Memory B cell (primary cell): ENCODE results near the gene R3HDML.
"Not testable (repeated sequence)": the region's sequence is repeated elsewhere in the genome, so short reads cannot be mapped to it uniquely, and the experiment has no call there.

Source experiments
- ATAC-seq: fragments of 150-1000 bp; cut with Tn5 transposase; 2 replicates; pipeline ENCODE4 v1.10.0; 2021; ENCODE audit warnings: low read depth, mild to moderate bottlenecking, moderate library complexity
- DNase-seq, 2 donors: peaks; one replicate each; pipeline ENCODE4 v3.0.0; 2022; ENCODE audit warnings: low spot score in 2 of 2
- H3K27ac Mint-ChIP-seq: one replicate; pipeline ENCODE4 v1.8.0; 2022; ENCODE audit warnings: mild to moderate bottlenecking, moderate library complexity, mixed read lengths
- H3K27me3 Mint-ChIP-seq: one replicate; pipeline ENCODE4 v1.8.0; 2022; ENCODE audit warnings: mixed read lengths
- H3K36me3 Mint-ChIP-seq: one replicate; pipeline ENCODE4 v1.8.0; 2022; ENCODE audit warnings: mild to moderate bottlenecking, mixed read lengths
- H3K4me1 Mint-ChIP-seq: one replicate; pipeline ENCODE4 v1.8.0; 2022; ENCODE audit warnings: mixed read lengths
- H3K4me3 Mint-ChIP-seq: one replicate; pipeline ENCODE4 v1.8.0; 2022; ENCODE audit warnings: mild to moderate bottlenecking, moderate library complexity, mixed read lengths
- H3K9me3 Mint-ChIP-seq: one replicate; pipeline ENCODE4 v1.8.0; 2022; ENCODE audit warnings: mixed read lengths

R3HDML gene

DNA sequence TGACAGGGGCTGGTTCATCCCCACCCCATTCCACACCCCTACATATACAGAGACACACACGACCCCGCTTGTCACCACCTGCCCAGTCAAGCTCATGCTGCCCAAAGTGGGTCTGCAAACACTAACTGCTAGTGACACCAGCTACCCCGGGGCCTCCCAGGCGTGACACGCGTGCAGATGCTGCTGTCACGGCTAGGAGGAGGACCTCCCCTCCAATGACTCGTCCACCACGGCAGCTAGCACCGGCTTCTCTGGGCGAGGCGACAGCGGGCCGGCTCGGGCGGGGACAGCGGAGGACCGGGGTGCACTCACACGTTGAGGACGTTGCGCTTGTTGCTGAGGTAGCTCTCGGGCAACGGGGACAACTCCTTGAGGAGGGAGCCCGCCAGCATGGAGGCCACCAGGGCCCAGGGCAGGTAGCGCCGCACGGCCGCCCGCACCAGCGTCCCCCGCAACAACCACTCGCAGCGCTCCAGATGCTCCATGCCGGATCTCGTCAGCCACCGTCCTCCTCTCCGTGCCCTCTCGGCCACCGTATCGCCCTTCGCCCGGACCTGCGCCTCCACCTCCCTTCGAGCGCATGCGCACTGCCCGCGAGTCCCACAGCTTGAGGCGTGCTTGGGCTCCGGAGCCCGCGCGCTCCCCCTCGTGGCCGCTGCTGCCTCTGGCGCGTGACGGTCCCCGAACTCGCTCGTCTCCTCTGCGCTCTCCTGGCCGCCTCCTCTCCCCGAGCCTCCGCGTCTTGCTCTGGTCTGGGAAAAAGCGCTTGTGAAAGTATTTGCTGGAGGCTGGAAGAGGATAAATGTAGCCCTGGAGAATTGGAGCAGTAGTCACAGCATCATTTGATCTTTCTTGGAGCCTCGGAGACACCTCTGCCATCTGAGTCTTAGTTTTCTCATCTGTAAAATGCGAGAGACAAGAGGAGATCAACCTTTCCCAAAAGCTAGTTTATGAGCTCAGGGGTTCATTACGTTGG, 25.9 kb upstream of the R3HDML start, which contains the start of gene FITM2:
TSS of gene FITM2 (minus strand) at position 539 of the 976 bp plus-strand sequence. CDS start at position 485, 54 bp downstream.
- H3K9me3 Mint-ChIP-seq: no peaks in the 10 kb centered on the region
- peaks cover 20% of the 10 kb centered on the region for H3K4me1 Mint-ChIP-seq
- H3K36me3 Mint-ChIP-seq: peaks cover 6% of the 10 kb centered on the region
- DNase-seq: peak; percentile 98 to 99
- no peaks in the 10 kb centered on the region for H3K27me3 Mint-ChIP-seq
- H3K27ac Mint-ChIP-seq: peak within 1 kb of the TSS; percentile 91
- peak within 1 kb of the TSS; percentile 94 for H3K4me3 Mint-ChIP-seq
- ATAC-seq: peak; percentile 94

DNA sequence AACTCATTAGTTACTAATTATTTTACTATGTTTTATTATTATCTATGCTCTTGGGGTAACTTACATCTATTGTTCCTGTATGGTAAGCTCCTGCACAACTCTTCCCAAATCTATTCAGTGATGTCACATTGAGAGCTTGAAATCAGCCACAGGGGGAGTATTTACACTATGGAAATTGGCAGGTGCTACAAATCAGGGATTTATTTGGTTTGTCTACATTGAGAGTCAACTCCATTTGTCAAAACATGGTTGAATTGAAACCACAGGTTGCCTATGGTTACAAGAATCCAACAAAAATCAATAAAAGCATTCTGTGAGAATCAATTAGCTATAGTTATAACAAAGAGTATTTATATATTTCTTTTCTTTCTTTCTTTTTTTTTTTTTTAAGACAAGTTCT, 22.0 kb upstream of the R3HDML start:
- no peak for ATAC-seq
- H3K36me3 Mint-ChIP-seq: no peaks in the 10 kb centered on the region

DNA sequence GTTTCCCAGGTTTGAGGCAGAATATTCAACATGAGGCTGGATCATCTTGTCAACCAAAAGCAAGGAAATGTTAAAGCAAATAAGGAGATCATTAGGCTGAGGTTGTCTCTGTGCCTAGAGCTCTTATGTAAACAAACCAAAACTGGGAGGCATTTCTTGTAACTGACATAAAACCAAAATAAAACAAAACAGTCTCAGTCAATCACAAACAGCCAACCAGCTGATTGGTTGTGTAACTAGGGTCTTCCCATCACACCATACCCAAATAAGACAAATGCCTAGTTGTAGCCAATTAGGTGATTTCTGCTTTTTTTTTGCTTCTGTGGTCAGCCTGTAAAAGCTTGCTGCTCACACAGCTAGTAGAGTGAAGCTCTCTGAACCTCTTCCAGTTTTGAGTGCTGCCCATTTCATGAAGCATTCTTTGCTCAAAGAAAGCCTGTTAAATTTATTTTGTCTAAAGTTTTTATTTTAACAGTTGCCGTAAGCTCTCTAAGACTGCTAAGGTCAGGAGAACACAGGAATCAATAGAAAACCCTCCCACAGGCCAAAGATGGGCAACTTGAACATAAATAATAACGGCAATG, 16.9 kb upstream of the R3HDML start:
- DNase-seq: no peak

More for the DNA sequence above, 22.0 kb upstream of the R3HDML start:
- Mint-ChIP-seq H3K4me3 (no peak overlapping the region), H3K4me1 (peaks cover 12% of the 10 kb centered on the region), H3K27ac (no peak overlapping the region), H3K9me3 (no peaks in the 10 kb centered on the region), H3K27me3 (no peaks in the 10 kb centered on the region)
- DNase-seq: no peak

GRCh38 chr20:44324343-44324742, 12.5 kb upstream of the R3HDML start:
- no peak for DNase-seq
- Mint-ChIP-seq H3K36me3 (no peaks in the 10 kb centered on the region), H3K27ac (no peak overlapping the region), H3K9me3 (no peaks in the 10 kb centered on the region), H3K27me3 (peaks cover 12% of the 10 kb centered on the region), H3K4me1 (no peaks in the 10 kb centered on the region), H3K4me3 (no peak overlapping the region)
- no peak for ATAC-seq

More for the DNA sequence above, 16.9 kb upstream of the R3HDML start:
- Mint-ChIP-seq H3K4me3 (no peak overlapping the region), H3K9me3 (no peaks in the 10 kb centered on the region), H3K27ac (no peak overlapping the region), H3K27me3 (peaks cover 4% of the 10 kb centered on the region), H3K36me3 (no peaks in the 10 kb centered on the region), H3K4me1 (no peaks in the 10 kb centered on the region)
- ATAC-seq: no peak

DNA sequence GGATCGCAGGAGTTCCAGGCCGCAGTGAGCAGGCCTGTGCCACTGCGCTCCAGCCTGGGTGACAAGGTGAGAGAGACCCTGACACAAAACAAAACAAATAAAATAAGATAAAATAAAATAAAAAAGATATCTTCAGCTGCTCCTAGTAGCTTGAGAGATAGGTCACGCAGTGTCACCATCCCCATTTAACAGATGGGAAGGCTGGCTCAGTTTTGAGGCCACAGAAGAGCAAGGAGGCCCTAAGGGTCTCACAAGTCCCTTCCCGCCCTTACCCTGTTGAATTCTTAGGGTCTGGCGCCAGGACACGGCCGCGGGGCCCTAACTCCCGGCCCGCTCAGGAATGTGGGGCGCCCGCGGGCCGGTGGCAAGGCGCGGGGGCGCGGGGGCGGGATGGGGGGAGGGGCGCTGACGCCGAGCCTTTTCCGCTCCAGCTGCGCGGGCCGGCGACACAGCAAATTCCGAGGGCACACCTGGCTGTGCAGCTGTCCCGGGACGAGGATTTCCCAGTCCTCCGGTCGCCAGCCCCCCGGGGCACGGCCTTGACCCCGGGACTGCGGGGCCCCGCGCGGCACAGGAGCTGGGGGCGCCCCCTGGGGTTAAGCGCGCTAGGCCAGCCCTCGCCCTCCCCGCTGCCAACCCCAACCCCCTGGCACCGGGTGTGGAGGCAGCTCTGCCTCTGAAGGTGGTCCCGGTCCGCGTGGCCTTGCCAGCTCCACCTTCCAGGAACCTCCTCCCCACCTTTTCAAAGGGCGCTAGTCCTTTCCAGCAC, 10.3 kb upstream of the R3HDML start:
- peaks cover 15% of the 10 kb centered on the region for H3K27me3 Mint-ChIP-seq
- peak; percentile 26 for ATAC-seq
- no peak overlapping the region for H3K27ac Mint-ChIP-seq
- H3K36me3 Mint-ChIP-seq: no peaks in the 10 kb centered on the region
- no peak for DNase-seq
- peak overlapping the region; percentile 51 for H3K4me3 Mint-ChIP-seq
- no peaks in the 10 kb centered on the region for H3K4me1 Mint-ChIP-seq
- no peaks in the 10 kb centered on the region for H3K9me3 Mint-ChIP-seq

DNA sequence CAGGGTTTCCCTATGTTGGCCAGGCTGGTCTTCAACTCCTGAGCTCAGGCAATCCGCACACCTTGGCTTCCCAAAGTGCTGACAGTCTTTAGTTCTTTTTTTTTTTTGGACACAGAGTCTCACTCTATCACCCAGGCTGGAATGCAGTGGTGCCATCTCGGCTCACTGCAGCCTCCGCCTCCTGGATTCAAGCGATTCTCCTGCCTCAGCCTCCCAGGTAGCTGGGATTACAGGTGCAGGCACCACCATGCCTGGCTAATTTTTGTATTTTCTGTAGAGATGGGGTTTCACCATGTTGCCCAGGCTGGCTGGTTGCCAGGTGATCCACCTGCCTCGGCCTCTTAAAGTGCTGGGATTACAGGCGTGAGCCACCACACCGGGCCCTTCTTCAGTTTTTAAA, 9.1 kb upstream of the R3HDML start:
- not testable (repeated sequence) for H3K4me3 Mint-ChIP-seq, DNase-seq, H3K4me1 Mint-ChIP-seq, H3K9me3 Mint-ChIP-seq, H3K36me3 Mint-ChIP-seq, ATAC-seq, H3K27ac Mint-ChIP-seq
- H3K27me3 Mint-ChIP-seq: peaks cover 15% of the 10 kb centered on the region

DNA sequence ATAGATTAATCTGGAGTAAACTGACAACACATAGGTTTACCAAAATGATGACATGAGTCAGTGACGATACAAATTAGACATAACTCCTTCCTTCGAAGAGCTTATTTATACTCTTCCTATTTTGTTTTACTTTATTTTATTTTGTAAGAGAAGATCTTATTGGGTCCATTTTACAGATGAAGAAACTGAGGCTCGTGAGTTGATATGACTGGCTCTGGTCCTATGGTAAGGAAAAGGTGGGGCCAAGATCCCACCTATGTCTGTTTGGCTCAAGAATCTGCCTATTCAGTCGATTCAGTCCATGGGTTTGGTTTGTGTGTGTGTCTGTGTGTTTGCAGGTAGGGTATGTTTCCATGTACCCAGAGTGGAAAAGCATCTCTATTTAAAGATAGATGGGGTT, 8.4 kb upstream of the R3HDML start:
- no peak overlapping the region for H3K4me3 Mint-ChIP-seq
- H3K27ac Mint-ChIP-seq: no peak overlapping the region
- no peaks in the 10 kb centered on the region for H3K9me3 Mint-ChIP-seq
- DNase-seq (no peak), ATAC-seq (no peak)
- peaks cover 17% of the 10 kb centered on the region for H3K27me3 Mint-ChIP-seq
- no peaks in the 10 kb centered on the region for H3K36me3 Mint-ChIP-seq
- no peaks in the 10 kb centered on the region for H3K4me1 Mint-ChIP-seq

DNA sequence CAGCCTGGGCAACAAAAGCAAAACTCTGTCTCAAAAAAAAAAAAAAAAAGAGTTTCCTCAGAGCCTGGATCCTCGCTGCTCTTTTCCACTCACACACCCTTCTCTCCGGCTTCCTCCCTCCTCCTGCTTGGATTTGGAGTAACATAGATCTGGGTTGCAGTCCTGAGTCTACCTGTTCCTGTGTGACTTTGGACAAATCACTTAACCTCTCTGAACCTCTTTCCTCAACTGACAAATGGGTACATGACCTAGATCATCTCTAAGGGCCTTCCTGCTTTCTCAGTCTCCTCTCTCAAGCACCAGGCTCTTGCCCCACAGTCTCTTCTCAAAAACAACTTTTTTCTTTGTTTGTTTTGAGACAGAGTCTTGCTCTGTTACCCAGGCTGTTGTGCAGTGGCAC, 5.6 kb upstream of the R3HDML start:
- no peak for DNase-seq
- Mint-ChIP-seq H3K36me3 (no peaks in the 10 kb centered on the region), H3K4me3 (no peak overlapping the region), H3K27me3 (peaks cover 16% of the 10 kb centered on the region), H3K4me1 (no peaks in the 10 kb centered on the region), H3K27ac (no peak overlapping the region), H3K9me3 (no peaks in the 10 kb centered on the region)
- no peak for ATAC-seq

DNA sequence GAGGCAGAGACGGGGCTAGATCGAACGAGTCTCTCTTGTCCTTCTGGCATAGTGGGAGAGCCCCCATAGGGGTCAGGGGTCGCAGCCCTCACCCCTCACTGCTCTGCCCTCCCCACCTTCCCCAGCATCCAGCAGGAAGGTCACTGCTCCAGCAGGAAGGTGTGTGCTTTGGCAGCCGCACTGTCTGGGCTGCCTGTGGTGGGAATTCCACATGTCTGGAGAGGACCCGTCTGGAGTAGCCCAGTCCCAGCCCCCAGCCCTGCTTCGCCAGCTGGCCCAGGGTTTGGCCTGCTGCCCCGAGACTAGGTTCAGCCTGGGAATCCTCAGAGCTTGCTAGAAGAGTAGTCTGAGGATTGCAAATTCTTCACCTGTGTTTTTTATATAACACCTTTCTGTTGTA, 2.5 kb upstream of the R3HDML start:
- H3K4me3 Mint-ChIP-seq: no peak overlapping the region
- no peaks in the 10 kb centered on the region for H3K36me3 Mint-ChIP-seq
- H3K27me3 Mint-ChIP-seq: peaks cover 15% of the 10 kb centered on the region
- H3K9me3 Mint-ChIP-seq: no peaks in the 10 kb centered on the region
- H3K4me1 Mint-ChIP-seq: no peaks in the 10 kb centered on the region
- ATAC-seq (no peak), DNase-seq (no peak)
- H3K27ac Mint-ChIP-seq: no peak overlapping the region

GRCh38 chr20:44334709-44335108, 2.1 kb upstream of the R3HDML start:
- Mint-ChIP-seq H3K4me1 (no peaks in the 10 kb centered on the region), H3K36me3 (no peaks in the 10 kb centered on the region), H3K9me3 (no peaks in the 10 kb centered on the region), H3K4me3 (no peak overlapping the region), H3K27me3 (peaks cover 15% of the 10 kb centered on the region), H3K27ac (no peak overlapping the region)
- no peak for DNase-seq
- ATAC-seq: no peak

GRCh38 chr20:44335675-44336074, 1.2 kb upstream of the R3HDML start:
- Mint-ChIP-seq H3K27me3 (peaks cover 15% of the 10 kb centered on the region), H3K4me1 (no peaks in the 10 kb centered on the region), H3K9me3 (no peaks in the 10 kb centered on the region), H3K36me3 (no peaks in the 10 kb centered on the region), H3K27ac (no peak overlapping the region), H3K4me3 (no peak overlapping the region)
- ATAC-seq (no peak), DNase-seq (no peak)

DNA sequence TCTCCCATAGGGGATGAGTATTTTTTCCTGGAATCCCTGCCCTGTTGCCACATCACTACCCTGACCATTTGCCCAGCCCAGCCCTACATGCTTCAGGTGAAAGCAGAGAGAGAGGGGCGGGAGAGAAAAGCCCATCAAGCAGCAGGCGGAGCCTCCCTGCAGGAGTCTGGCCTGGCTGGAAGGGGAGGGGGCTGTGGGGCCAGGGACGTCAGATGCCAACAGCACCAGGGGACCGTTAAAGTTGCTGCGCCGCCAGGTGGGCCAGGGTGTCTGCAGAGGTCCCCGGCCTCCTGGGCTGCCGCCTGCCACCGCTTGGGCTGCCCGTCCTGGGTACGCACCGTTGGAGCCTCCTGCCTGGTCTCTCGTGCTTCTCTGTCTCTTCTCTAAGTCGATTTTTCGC, 757 bp upstream of the R3HDML start:
- ATAC-seq (no peak), DNase-seq (no peak)
- Mint-ChIP-seq H3K27me3 (peaks cover 15% of the 10 kb centered on the region), H3K36me3 (no peaks in the 10 kb centered on the region), H3K4me1 (no peaks in the 10 kb centered on the region), H3K27ac (no peak overlapping the region), H3K9me3 (no peaks in the 10 kb centered on the region), H3K4me3 (no peak overlapping the region)

DNA sequence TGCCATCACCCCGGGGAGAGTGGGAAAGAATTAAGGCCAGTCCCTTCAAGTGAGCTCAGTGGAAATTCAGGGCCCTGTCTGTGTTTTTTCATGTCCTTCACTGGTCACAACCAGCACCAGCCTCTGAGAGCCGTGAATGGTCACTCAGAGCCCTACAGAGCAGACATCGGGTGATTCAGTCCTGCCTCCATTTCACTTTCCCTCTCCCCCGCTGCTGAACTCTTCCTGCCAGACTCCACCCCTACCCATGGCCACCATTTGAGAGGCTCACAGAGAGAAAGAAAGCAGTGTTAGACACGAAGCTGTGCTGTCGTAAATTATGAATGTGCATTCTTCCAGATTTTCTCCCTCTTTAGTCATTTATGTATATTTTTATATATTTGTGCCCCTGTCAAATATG, 5.4 kb downstream of the R3HDML start:
- no peaks in the 10 kb centered on the region for H3K36me3 Mint-ChIP-seq
- no peaks in the 10 kb centered on the region for H3K9me3 Mint-ChIP-seq
- DNase-seq (no peak), ATAC-seq (no peak)
- no peak overlapping the region for H3K4me3 Mint-ChIP-seq
- no peak overlapping the region for H3K27ac Mint-ChIP-seq
- peaks cover 7% of the 10 kb centered on the region for H3K27me3 Mint-ChIP-seq
- H3K4me1 Mint-ChIP-seq: no peaks in the 10 kb centered on the region

DNA sequence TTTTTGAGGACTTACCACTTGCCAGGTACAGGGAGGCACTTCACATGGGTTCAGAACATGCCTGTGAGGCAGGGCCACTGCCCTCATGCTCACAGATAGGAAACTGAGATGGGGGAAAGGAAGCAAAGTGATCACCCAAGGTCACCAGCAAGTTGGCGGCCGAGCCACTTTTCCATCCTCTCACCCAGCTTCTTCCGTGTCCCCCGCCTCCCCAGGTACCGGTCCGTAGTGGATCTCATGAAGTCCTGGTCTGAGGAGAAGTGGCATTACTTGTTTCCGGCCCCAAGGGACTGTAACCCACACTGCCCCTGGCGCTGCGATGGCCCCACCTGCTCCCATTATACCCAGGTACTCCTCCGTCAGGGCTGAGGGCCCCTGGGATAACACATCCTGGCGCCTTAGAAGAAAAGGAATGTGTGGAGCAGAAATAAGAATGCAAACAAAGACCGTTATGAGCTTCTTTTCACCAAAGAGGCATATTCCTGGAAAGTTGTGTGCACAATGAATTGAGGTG, 6.4 kb downstream of the R3HDML start:
- Mint-ChIP-seq H3K4me3 (no peak overlapping the region), H3K9me3 (no peaks in the 10 kb centered on the region), H3K4me1 (no peaks in the 10 kb centered on the region), H3K27me3 (peaks cover 7% of the 10 kb centered on the region), H3K27ac (no peak overlapping the region), H3K36me3 (no peaks in the 10 kb centered on the region)
- DNase-seq: no peak
- no peak for ATAC-seq
